Tibial artery (tissue), 4 donors: ENCODE results near the gene CDADC1.

ENCODE experiments used
- DNase-seq, 2 donors: peaks; one replicate each; pipeline ENCODE4 v3.0.0-alpha.2; 2019
- H3K27ac ChIP-seq, 2 donors: fragments of 200-600 bp; sonication (generic) in 1 of 2; 1 replicate in 1 of 2; 2 replicates in 1 of 2; pipeline ENCODE4 v1.5.1; 2018 to 2019; ENCODE audit warnings: mild to moderate bottlenecking in 1 of 2
- H3K27me3 ChIP-seq, 2 donors: fragments of 200-600 bp; sonication (generic) in 1 of 2; one replicate each; pipeline versions ENCODE4 v1.5.1 to v1.6.0; 2016 to 2019
- H3K36me3 ChIP-seq, 3 donors: fragments of 200-600 bp; sonication (generic) in 2 of 3; one replicate each; pipeline ENCODE4 v1.5.1; 2016 to 2019; ENCODE audit warnings: mild to moderate bottlenecking in 2 of 3
- H3K4me1 ChIP-seq, 4 donors: fragments of 200-600 bp; sonication (generic) in 2 of 4; 1 replicate in 3 of 4; 2 replicates in 1 of 4; pipeline ENCODE4 v1.5.1; 2016 to 2019
- H3K4me3 ChIP-seq, 2 donors: fragments of 200-600 bp; sonication (generic) in 1 of 2; 1 replicate in 1 of 2; 2 replicates in 1 of 2; pipeline ENCODE4 v1.5.1; 2018 to 2019; ENCODE audit warnings: mild to moderate bottlenecking in 2 of 2
- H3K9me3 ChIP-seq, 3 donors: fragments of 200-600 bp; sonication (generic) in 1 of 3; one replicate each; pipeline ENCODE4 v1.5.1; 2016 to 2019
- intact Hi-C: fragments of 100-400 bp; cut with DNase I; formaldehyde crosslinking; loops from one replicate; pipeline ENCODE4 v1.15.0; 2023; ENCODE audit warnings: low total_unique reads
- TF ChIP-seq, protein P1 (sequence below), 2 experiments: fragments of 200-600 bp in 1 of 2; fragments of 450-650 bp in 1 of 2; IDR thresholded peaks; one replicate each; pipeline ENCODE4 v1.5.1; 2017 to 2019; ENCODE audit warnings: antibody characterized with exemption in 2 of 2, mild to moderate bottlenecking in 1 of 2, moderate library complexity in 1 of 2

The CDADC1 gene

DNA sequence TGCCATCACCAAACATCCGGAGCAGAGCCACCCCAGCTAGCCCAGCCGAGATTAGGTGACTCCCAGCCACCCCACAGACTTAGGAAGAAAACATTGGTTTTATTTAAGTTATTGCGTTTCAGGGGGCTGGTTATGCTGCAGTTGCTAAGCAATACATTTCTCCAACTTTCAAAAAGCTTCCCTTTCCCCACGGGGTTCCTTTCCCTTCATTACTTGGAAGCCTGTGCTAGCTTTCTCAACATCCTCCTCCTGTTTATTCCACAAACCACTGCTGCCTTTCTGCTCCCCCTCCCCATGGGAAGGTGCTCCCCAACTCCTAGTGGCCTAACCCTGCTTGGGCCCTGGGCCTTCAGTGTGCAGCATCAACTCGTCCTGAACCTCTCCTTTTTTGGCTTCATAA, 52.6 kb downstream of the CDADC1 start:
- H3K27me3 ChIP-seq, result no peaks in the 10 kb centered on the region
- H3K27ac ChIP-seq, result no peak overlapping the region
- H3K4me1 ChIP-seq, result peaks cover 0 to 40% (median 12%) of the 10 kb centered on the region in 4 donors
- TF ChIP-seq, protein P1, sequence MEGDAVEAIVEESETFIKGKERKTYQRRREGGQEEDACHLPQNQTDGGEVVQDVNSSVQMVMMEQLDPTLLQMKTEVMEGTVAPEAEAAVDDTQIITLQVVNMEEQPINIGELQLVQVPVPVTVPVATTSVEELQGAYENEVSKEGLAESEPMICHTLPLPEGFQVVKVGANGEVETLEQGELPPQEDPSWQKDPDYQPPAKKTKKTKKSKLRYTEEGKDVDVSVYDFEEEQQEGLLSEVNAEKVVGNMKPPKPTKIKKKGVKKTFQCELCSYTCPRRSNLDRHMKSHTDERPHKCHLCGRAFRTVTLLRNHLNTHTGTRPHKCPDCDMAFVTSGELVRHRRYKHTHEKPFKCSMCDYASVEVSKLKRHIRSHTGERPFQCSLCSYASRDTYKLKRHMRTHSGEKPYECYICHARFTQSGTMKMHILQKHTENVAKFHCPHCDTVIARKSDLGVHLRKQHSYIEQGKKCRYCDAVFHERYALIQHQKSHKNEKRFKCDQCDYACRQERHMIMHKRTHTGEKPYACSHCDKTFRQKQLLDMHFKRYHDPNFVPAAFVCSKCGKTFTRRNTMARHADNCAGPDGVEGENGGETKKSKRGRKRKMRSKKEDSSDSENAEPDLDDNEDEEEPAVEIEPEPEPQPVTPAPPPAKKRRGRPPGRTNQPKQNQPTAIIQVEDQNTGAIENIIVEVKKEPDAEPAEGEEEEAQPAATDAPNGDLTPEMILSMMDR (IDR thresholded peaks at IDR 0.05), result no peak
- no peaks in the 10 kb centered on the region for H3K9me3 ChIP-seq
- intact Hi-C loops, result no loop called here
- no peak for DNase-seq
- H3K4me3 ChIP-seq, result no peak overlapping the region
- H3K36me3 ChIP-seq, result no peaks in the 10 kb centered on the region

DNA sequence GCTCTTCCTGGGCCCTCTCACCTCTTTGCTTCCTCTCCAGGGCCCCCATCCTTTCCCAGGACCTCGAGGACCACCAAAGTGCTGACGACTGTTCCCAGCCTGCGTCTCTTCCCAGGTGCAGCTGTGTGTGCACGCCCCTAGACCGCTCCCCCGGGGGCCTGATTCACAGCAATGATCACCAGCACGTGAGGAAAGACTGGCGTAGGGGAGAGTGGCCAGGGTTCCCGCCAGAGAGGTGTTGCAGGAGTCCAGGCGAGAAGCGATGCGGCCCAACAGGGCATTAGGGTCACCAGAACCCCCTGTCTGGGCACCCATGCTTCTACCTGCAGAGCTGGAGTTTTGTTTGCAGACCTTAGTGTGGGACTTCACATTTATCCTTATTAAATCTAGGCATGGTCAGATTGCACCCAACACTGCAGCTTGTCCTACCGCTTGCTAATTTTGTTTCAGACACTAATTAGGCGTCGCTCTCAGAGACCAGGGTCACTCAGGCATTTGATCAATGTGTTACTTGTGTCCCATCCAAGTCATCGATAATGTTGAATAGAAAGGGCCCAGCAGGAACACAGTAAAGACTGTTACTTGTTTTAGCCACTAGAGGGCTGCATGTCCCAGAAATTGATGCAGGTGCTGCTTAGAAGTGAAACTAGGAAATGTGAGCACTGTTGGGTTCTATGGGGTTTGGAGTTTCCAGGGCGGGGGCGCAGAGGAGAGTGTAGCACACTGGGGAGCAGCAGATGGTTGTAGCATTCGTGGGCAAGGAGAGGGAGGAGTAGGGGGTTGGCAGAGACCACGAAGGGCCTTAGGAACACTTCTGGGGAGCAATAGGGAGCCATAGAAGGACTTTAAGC, 53.2 kb downstream of the CDADC1 start:
- TF ChIP-seq, protein P1 (IDR thresholded peaks at IDR 0.05), result peak; percentile 82 to 94
- Histone ChIP-seq H3K4me1 (peaks cover 0 to 40% (median 12%) of the 10 kb centered on the region in 4 donors), H3K36me3 (no peaks in the 10 kb centered on the region), H3K27ac (peak overlapping the region; percentile 29 to 59), H3K9me3 (no peaks in the 10 kb centered on the region), H3K27me3 (no peaks in the 10 kb centered on the region), H3K4me3 (peak overlapping the region; percentile 26 to 35)
- DNase-seq, result peak; percentile 48 to 78
- intact Hi-C loops, result no loop called here

DNA sequence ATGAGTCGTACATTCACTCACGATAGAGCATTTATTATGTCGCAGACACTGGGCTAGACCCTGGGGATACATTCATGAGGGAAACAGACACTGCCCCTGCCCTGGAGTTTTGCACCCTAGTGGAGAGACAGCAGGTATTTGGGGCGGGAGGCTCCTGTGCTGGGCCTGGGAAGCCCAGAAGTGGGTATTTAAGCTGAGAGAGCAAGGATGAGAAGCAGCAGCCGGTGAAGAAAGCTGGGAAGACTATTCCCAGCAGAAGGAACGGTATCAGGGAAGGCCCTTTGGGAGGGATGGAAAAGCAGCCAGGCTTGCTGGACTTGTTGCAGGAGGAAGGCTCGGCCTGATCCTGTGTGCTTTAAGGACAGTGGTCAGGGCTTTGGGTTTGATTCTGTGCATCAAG, 54.5 kb downstream of the CDADC1 start:
- Histone ChIP-seq H3K36me3 (no peaks in the 10 kb centered on the region), H3K9me3 (no peaks in the 10 kb centered on the region), H3K4me3 (no peak overlapping the region), H3K27ac (peak overlapping the region; percentile 29 to 59), H3K27me3 (no peaks in the 10 kb centered on the region), H3K4me1 (peaks cover 0 to 51% (median 19%) of the 10 kb centered on the region in 4 donors)
- intact Hi-C loops, result no loop called here
- TF ChIP-seq, protein P1 (IDR thresholded peaks at IDR 0.05), result no peak
- no peak for DNase-seq

DNA sequence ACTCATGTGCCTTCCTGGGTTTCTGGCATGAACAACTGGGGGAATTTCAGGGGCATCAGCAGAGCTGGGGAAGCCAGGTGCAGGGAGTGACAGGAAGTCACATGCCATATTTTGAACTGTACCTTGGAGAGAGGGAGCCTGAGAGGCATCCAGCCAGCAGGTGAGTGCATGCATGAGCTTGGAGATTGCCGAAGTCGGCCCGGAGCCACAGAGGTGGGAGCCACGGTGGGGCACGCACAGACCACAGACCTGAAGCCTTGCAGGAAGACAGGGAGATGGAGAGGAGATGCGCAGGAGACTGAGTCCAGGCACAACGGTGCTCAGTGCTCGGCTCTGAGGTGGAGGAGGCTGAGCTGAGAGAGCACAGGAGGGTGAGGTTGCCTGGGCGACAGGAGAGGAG, 55.1 kb downstream of the CDADC1 start:
- no peak for DNase-seq
- Histone ChIP-seq H3K4me1 (peaks cover 0 to 56% (median 25%) of the 10 kb centered on the region in 4 donors), H3K9me3 (no peaks in the 10 kb centered on the region), H3K36me3 (no peaks in the 10 kb centered on the region), H3K27ac (no peak overlapping the region), H3K27me3 (no peaks in the 10 kb centered on the region), H3K4me3 (no peak overlapping the region)
- TF ChIP-seq, protein P1 (IDR thresholded peaks at IDR 0.05), result no peak
- intact Hi-C loops, result no loop called here

DNA sequence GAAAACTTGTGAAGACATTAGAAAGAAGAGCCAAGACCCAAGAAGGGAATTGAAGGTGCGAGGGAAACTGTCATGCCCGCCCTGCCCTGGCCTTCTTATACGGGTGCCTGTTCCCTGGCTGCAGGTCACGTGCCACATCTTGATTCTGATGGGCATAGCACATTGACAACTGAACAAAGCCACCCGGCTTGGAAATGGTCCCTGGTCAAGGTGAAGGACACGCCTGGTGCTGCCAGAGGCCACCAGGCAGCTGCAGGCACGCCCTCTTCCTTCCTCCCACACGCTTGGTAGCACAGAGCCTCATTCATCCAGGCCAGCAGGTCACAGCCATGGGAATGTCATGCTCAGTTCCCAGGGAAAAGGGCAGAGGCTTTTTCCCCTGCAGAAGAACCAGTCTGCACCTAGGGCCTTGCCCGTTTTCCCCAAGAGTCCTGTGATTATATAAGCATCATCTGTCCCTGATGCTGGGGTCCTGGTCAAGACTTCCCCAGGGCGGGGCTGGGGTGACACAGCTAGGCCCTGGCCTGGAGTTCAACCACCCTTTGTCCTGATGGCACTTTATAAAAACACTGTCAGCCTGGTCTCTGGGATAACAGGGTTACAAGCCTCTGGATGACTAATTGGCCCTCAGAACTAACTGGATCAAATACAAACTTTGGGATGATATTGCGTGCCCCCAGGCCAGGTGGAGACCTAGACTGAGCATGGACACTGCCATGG, 56.0 kb downstream of the CDADC1 start:
- no peaks in the 10 kb centered on the region for H3K9me3 ChIP-seq
- peak overlapping the region; percentile 24 to 29 for H3K27ac ChIP-seq
- H3K4me1 ChIP-seq, result peaks cover 0 to 65% (median 32%) of the 10 kb centered on the region in 4 donors
- TF ChIP-seq, protein P1 (IDR thresholded peaks at IDR 0.05), result no peak
- H3K36me3 ChIP-seq, result no peaks in the 10 kb centered on the region
- H3K4me3 ChIP-seq, result no peak overlapping the region
- intact Hi-C loops, result loop anchor here (2.0 kb wide), 1 partner anchor 133 kb away; no protein-coding TSS in a partner anchor
- no peaks in the 10 kb centered on the region for H3K27me3 ChIP-seq
- peak in 1 of 2 donors; percentile 32 for DNase-seq
